ENCODE data around the gene PLBD2.

- TF ChIP-seq IKZF2 (IDR thresholded peaks at IDR 0.05): no peak
- no peak for TF ChIP-seq NR2C2 (IDR thresholded peaks at IDR 0.05; ENCODE audit: borderline replicate concordance, control insufficient read depth, insufficient read length, low read depth)
- no peak for TF ChIP-seq ATF7 (IDR thresholded peaks at IDR 0.05; ENCODE audit: low read depth)
- no peak for TF ChIP-seq REST (IDR thresholded peaks at IDR 0.05; ENCODE audit: low read depth, low read length)
- no peak for TF ChIP-seq ZNF274 (IDR thresholded peaks at IDR 0.05; ENCODE audit: insufficient read depth, insufficient read length)
- TF ChIP-seq SMC3 (IDR thresholded peaks at IDR 0.05; ENCODE audit: borderline replicate concordance, low read length): no peak
- TF ChIP-seq CHD4 (IDR thresholded peaks at IDR 0.05): no peak
- TF ChIP-seq SPI1 (IDR thresholded peaks at IDR 0.05; ENCODE audit: borderline replicate concordance, insufficient read depth, low read depth, low read length): no peak
- no peak for TF ChIP-seq TARDBP (IDR thresholded peaks at IDR 0.05; ENCODE audit: borderline replicate concordance)
- TF ChIP-seq HDAC6 (IDR thresholded peaks at IDR 0.05; ENCODE audit: unreplicated experiment): no peak
Observed at GRCh38 chr12:113385282-113385882, 27.0 kb downstream of the PLBD2 start.

Data from GM12878 (cell line).